Measurements from ENCODE around the gene GPR107.

GRCh38 chr9:130110596-130111021 lies 56.9 kb downstream of the GPR107 start:
- no peak for TF ChIP-seq CTCF (IDR thresholded peaks at IDR 0.05)
- TF ChIP-seq POLR2A (IDR thresholded peaks at IDR 0.05), result no peak

Measured in right lobe of liver (tissue), 4 donors.